Endothelial cell of umbilical vein (primary cell): ENCODE data around the gene TBC1D30. TPM values are rescaled to one million over a fixed set of nuclear protein-coding genes. Genes with fewer than 3 reads are reported as not detected.

ENCODE experiments used
- BruUV-seq: library from RNA; stranded (reverse); fragments of 400-500 nt; replicated peaks from 2 replicates; lab custom pipeline; 2021; lab: Mats Ljungman, UMichigan
- CTCF ChIA-PET: fragments of 300-600, 350-600 bp; sonication (Branson Sonifier 250); formaldehyde crosslinking; loops from one replicate; lab custom pipeline; 2021; ENCODE audit warnings: antibody characterized with exemption, inconsistent platforms; lab: Charles Lee
- POLR2A ChIA-PET: fragments of 300-600, 350-600 bp; sonication (Branson Sonifier 250); formaldehyde crosslinking; loops from one replicate; lab custom pipeline; 2021; ENCODE audit warnings: antibody characterized with exemption, inconsistent platforms; lab: Charles Lee
- DNase-seq: peaks from one replicate; pipeline ENCODE4 v3.0.0-alpha.2; 2011; ENCODE audit warnings: low read depth, low spot score
- FAIRE-seq: peaks from 2 replicates; lab custom pipeline; 2011; peaks lifted over from hg19 to GRCh38; lab: Jason Lieb, UNC
- H2AFZ ChIP-seq: 2 replicates; pipeline ENCODE4 v1.6.0; 2012; ENCODE audit warnings: low read depth, low read length, control low read depth, inconsistent platforms
- H3K27ac ChIP-seq: 2 replicates; pipeline ENCODE4 v1.5.1; 2011; ENCODE audit warnings: low read depth, mild to moderate bottlenecking, control low read depth, low read length, moderate library complexity; ENCODE audit not compliant: insufficient read depth
- H3K27me3 ChIP-seq, 2 experiments: 2 replicates each; pipeline versions ENCODE4 v1.6.0 to v1.6.1; 2011; ENCODE audit warnings: low read length in 2 of 2, mixed read lengths in 1 of 2; ENCODE audit not compliant: control insufficient read depth in 2 of 2, insufficient read depth in 2 of 2
- H3K36me3 ChIP-seq, 2 experiments: 2 replicates in 1 of 2; 3 replicates in 1 of 2; pipeline ENCODE4 v1.5.1; 2011; ENCODE audit warnings: low read length in 2 of 2, mild to moderate bottlenecking in 1 of 2, moderate library complexity in 1 of 2; ENCODE audit not compliant: control insufficient read depth in 2 of 2, insufficient read depth in 2 of 2; ENCODE audit errors: extremely low read depth in 1 of 2
- H3K4me1 ChIP-seq: 3 replicates; pipeline ENCODE4 v1.5.1; 2011; ENCODE audit warnings: mild to moderate bottlenecking, low read length; ENCODE audit not compliant: control insufficient read depth, insufficient read depth; ENCODE audit errors: extremely low read depth
- H3K4me2 ChIP-seq: 2 replicates; pipeline ENCODE4 v1.6.1; 2011; ENCODE audit warnings: low read length, control low read depth, mixed read lengths; ENCODE audit not compliant: insufficient read depth
- H3K4me3 ChIP-seq, 3 experiments: fragments of 200-600 bp in 1 of 3; sonication (generic), shearing (Covaris generic) in 1 of 3; replicated peaks in 1 of 3; 2 replicates each; pipeline ENCODE4 v1.5.1; 2011 to 2016; ENCODE audit warnings: control low read depth in 3 of 3, low read length in 3 of 3, mild to moderate bottlenecking in 2 of 3, inconsistent platforms in 1 of 3, low read depth in 1 of 3, moderate library complexity in 1 of 3; ENCODE audit not compliant: insufficient read depth in 1 of 3
- H3K79me2 ChIP-seq: 2 replicates; pipeline ENCODE4 v1.6.0; 2012; ENCODE audit warnings: low read length, inconsistent platforms; ENCODE audit not compliant: control insufficient read depth, insufficient read depth
- H3K9ac ChIP-seq: replicated peaks from 2 replicates; pipeline ENCODE3; 2011; ENCODE audit warnings: low read length, control low read depth; ENCODE audit not compliant: insufficient read depth; ENCODE audit errors: extremely low read depth
- H3K9me1 ChIP-seq: replicated peaks from 3 replicates; pipeline ENCODE4 v1.6.0; 2011; ENCODE audit warnings: mild to moderate bottlenecking, low read length; ENCODE audit not compliant: control insufficient read depth, insufficient read depth; ENCODE audit errors: extremely low read depth
- H3K9me3 ChIP-seq: replicated peaks from 2 replicates; pipeline ENCODE4 v1.5.1; 2012; ENCODE audit warnings: low read length, inconsistent platforms; ENCODE audit not compliant: control insufficient read depth, insufficient read depth
- H4K20me1 ChIP-seq: replicated peaks from 2 replicates; pipeline ENCODE3; 2011; ENCODE audit warnings: mild to moderate bottlenecking, low read length; ENCODE audit not compliant: control insufficient read depth, insufficient read depth; ENCODE audit errors: extremely low read depth
- CTCF ChIP-seq, 2 donors: IDR thresholded peaks; 1 replicate in 1 of 2; 2 replicates in 1 of 2; pipeline ENCODE4 v1.5.1; 2011; ENCODE audit warnings: low read length in 2 of 2, mild to moderate bottlenecking in 2 of 2, moderate library complexity in 2 of 2, control low read depth in 1 of 2, inconsistent platforms in 1 of 2, low read depth in 1 of 2; ENCODE audit not compliant: insufficient read depth in 1 of 2; ENCODE audit errors: extremely low read depth in 1 of 2
- EZH2 ChIP-seq: IDR thresholded peaks from 2 replicates; pipeline ENCODE4 v1.6.1; 2012; ENCODE audit warnings: borderline replicate concordance, low read depth, mild to moderate bottlenecking, moderate library complexity, low read length, inconsistent platforms; ENCODE audit not compliant: severe bottlenecking
- FOS ChIP-seq: IDR thresholded peaks from 2 replicates; pipeline ENCODE4 v1.6.1; 2011; ENCODE audit warnings: mild to moderate bottlenecking, low read length, moderate library complexity, borderline replicate concordance; ENCODE audit not compliant: insufficient read depth
- GATA2 ChIP-seq: IDR thresholded peaks from 2 replicates; pipeline ENCODE4 v1.7.0; 2011; ENCODE audit warnings: low read depth, mild to moderate bottlenecking, moderate library complexity, mixed read lengths, low read length; ENCODE audit not compliant: insufficient read length, insufficient read depth
- JUN ChIP-seq: IDR thresholded peaks from 2 replicates; pipeline ENCODE4 v1.6.1; 2011; ENCODE audit warnings: borderline replicate concordance, low read depth; ENCODE audit not compliant: insufficient read length, insufficient read depth
- MAX ChIP-seq: IDR thresholded peaks from 2 replicates; pipeline ENCODE4 v1.6.1; 2011; ENCODE audit not compliant: insufficient read depth, insufficient read length
- MYC ChIP-seq: IDR thresholded peaks from one replicate; pipeline ENCODE4 v1.6.1; 2011; ENCODE audit warnings: mild to moderate bottlenecking, low read depth, low read length
- POLR2A ChIP-seq: IDR thresholded peaks from 2 replicates; pipeline ENCODE4 v1.6.1; 2012; ENCODE audit warnings: low read depth, mild to moderate bottlenecking, control low read depth, low read length
- POLR2AphosphoS5 ChIP-seq: IDR thresholded peaks from 2 replicates; pipeline ENCODE4 v1.6.1; 2012; ENCODE audit warnings: low read depth, mild to moderate bottlenecking, control low read depth, low read length, moderate library complexity; ENCODE audit not compliant: insufficient read depth
- dilution Hi-C: fragments of 300-500 bp; cut with MboI; formaldehyde crosslinking; loops from one replicate; pipeline ENCODE4 v1.15.0; 2019; ENCODE audit warnings: low sequenced_read_pairs; ENCODE audit not compliant: extremely low pct_ligation_motif_present
- intact Hi-C: fragments of 100-400 bp; cut with micrococcal nuclease; formaldehyde crosslinking; loops from one replicate; pipeline ENCODE4 v1.10.0; 2022
- polyA plus RNA-seq, 4 experiments: library from polyadenylated mRNA; depleted of rRNA in 3 of 4; stranded (reverse) in 3 of 4; unstranded in 1 of 4; fragments of >200 nt; gene quantifications; 2 replicates each; pipeline versions ENCODE4 v1.2.1 to v1.2.3, GENCODE V29; 2011 to 2012; ENCODE audit warnings: missing spikeins in 1 of 4
- total RNA-seq: library from RNA; stranded (reverse); gene quantifications from 2 replicates; pipeline ENCODE4 v1.2.3, GENCODE V29; 2021

The TBC1D30 gene
- total and polyA plus RNA-seq, 2 donors (not counting 3 experiments of a cell fraction or from before 2014, with no cell fraction given): 4.4 to 7.6 TPM

- dilution Hi-C loops: no loop called here
Observed at GRCh38 chr12:64791036-64791435, 33.4 kb upstream of the TBC1D30 start.

More at GRCh38 chr12:64791036-64791435, 33.4 kb upstream of the TBC1D30 start:
- no peaks in the 10 kb centered on the region for H3K79me2 ChIP-seq
- H2AFZ ChIP-seq: no peak overlapping the region
- no peak overlapping the region for H3K4me2 ChIP-seq
- no peak overlapping the region for H3K27ac ChIP-seq
- intact Hi-C loops: no loop called here
- no peaks in the 10 kb centered on the region for H3K9me1 ChIP-seq
- H3K9me3 ChIP-seq: no peaks in the 10 kb centered on the region
- no peaks in the 10 kb centered on the region for H3K4me1 ChIP-seq
- H3K36me3 ChIP-seq: no peaks in the 10 kb centered on the region
- BruUV-seq: no TSS peak
- ChIA-PET CTCF (interaction anchor here (3.2 kb wide), 1 partner anchor 10 kb away, joined by 20 read pairs; no protein-coding TSS in a partner anchor), POLR2A (no interaction called here)
- TF ChIP-seq JUN (no peak), FOS (no peak), EZH2 (no peak), MYC (no peak), POLR2A (no peak), MAX (no peak), CTCF (IDR thresholded peaks at IDR 0.05; ENCODE audit: extremely low read depth in 1 of 2, insufficient read depth in 1 of 2, low read depth in 1 of 2, low read length in 2 of 2) (no peak), POLR2AphosphoS5 (no peak), GATA2 (no peak)
- H3K27me3 ChIP-seq: no peaks in the 10 kb centered on the region
- no peak for DNase-seq
- no peaks in the 10 kb centered on the region for H4K20me1 ChIP-seq
- H3K9ac ChIP-seq: no peak overlapping the region
- FAIRE-seq: no peak
- no peak overlapping the region for H3K4me3 ChIP-seq
